HG02885 (cell line): ENCODE data around the gene PGAM4.
"Not testable (repeated sequence)": the region's sequence is repeated elsewhere in the genome, so short reads cannot be mapped to it uniquely, and the experiment has no call there.

Experiments used
- ATAC-seq: cut with Tn5 transposase; IDR thresholded peaks from one replicate; pipeline ENCODE4 v1.9.1; 2021; ENCODE audit warnings: mild to moderate bottlenecking; ENCODE audit not compliant: unreplicated experiment, poor library complexity

The PGAM4 gene

GRCh38 chrX:77935886-77936285, 33.6 kb downstream of the PGAM4 start:
- no peak for ATAC-seq

GRCh38 chrX:77930581-77930980, 38.9 kb downstream of the PGAM4 start:
- no peak for ATAC-seq

- no peak for ATAC-seq
Measured at GRCh38 chrX:77925764-77926163, 43.7 kb downstream of the PGAM4 start.

- ATAC-seq = no peak
Measured at GRCh38 chrX:77924320-77924859, 45.0 kb downstream of the PGAM4 start.

- ATAC-seq = no peak
Measured at GRCh38 chrX:77922787-77923186, 46.7 kb downstream of the PGAM4 start.

GRCh38 chrX:77919370-77919769, 50.1 kb downstream of the PGAM4 start:
- not testable (repeated sequence) for ATAC-seq

- ATAC-seq = no peak
Measured at GRCh38 chrX:77918568-77918967, 50.9 kb downstream of the PGAM4 start.
